ELF-1 (cell line): ENCODE measurements around the gene RECQL5.
"Not testable (repeated sequence)": the region's sequence is repeated elsewhere in the genome, so short reads cannot be mapped to it uniquely, and the experiment has no call there.

Source experiments
- DNase-seq: peaks from one replicate; pipeline ENCODE4 v3.0.0-alpha.2; 2016; ENCODE audit warnings: low read depth, low spot score

Gene RECQL5

DNA sequence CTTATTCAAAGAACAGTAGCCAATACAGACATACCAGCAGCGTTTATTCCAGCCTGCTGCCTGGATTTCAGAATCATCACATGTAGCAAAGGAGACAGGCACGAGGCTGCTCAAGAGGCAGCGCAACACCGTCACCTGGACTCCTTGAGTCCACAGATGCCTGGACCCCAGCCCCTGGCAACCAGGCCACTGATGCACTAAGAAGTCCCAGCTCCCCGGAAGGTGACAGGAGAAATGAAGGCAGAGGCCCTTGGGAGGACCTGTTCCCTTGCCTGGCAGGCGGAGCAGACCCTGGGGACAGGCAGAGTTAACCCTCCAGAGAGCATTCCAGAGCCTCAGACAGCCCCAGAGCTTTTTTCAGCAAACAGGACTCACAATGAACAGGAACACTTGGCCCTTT, 17.3 kb downstream of the RECQL5 start:
- DNase-seq, result no peak

GRCh38 chr17:75647921-75648320, 19.0 kb downstream of the RECQL5 start:
- DNase-seq, result no peak

GRCh38 chr17:75647061-75647460, 19.9 kb downstream of the RECQL5 start:
- no peak for DNase-seq

- DNase-seq, result no peak
These were observed 20.3 kb downstream of the RECQL5 start for GRCh38 chr17:75646638-75646992.

- peak; percentile 82 for DNase-seq
These were observed 20.9 kb downstream of the RECQL5 start for GRCh38 chr17:75645889-75646637.

DNA sequence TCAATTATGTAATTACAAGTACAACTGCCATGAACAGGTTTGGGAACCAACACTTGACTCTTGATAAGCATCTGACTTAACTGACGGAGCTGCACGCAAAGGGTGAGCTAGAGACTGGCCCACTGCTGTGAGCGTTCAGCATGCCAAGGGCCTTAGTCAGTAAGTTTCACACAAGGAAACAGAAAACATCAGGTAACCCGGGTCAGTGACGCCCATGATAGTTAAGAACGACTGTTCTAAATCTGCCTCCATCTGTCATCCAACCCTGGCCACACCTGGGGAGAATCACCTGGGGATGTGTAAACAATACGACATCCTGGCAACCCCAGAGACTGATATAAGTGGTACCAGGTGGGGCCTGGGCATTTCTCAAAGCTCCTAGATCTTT, 21.5 kb downstream of the RECQL5 start:
- peak; percentile 72 for DNase-seq

DNA sequence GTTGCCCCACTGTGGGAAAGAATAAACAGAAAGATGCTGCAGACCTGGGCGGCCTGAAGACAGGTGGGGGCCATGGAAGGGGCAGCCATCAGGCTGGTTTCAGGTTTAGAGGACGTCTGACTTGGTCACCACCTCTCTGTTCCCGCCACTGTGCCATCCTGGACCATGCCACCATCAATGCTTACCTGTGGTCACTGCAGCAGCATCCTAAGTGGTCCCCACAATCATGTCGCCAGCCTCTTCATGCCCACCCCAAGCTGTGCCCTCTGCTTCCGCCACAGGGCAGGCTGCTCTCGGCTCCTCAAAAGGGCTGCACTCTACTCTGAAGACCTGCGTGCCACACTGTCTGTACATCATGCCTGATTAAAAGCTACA, 23.3 kb downstream of the RECQL5 start:
- DNase-seq, result no peak

GRCh38 chr17:75642784-75643642, 23.9 kb downstream of the RECQL5 start:
- DNase-seq, result peak; percentile 88

GRCh38 chr17:75642182-75642783, 24.7 kb downstream of the RECQL5 start:
- no peak for DNase-seq

DNA sequence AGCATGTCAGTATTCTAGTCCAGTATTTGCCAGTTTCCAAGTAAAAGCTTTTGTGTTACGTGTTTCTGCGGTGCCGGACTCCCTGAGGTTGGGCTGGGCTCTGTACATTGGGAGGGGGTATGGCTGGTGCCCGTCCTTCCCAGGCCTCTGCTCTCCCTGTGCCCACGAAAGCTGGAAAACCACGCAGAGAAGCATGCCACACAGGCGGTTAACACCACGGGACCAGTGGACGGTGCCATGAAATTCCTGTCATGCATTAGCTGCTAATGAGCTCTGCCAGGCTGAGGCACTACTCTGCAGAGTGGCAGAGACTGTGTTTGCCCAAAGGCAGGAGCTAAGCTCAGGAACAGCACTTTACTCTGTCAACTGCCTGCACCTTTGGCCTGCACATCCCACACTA, 25.6 kb downstream of the RECQL5 start:
- DNase-seq, result no peak

DNA sequence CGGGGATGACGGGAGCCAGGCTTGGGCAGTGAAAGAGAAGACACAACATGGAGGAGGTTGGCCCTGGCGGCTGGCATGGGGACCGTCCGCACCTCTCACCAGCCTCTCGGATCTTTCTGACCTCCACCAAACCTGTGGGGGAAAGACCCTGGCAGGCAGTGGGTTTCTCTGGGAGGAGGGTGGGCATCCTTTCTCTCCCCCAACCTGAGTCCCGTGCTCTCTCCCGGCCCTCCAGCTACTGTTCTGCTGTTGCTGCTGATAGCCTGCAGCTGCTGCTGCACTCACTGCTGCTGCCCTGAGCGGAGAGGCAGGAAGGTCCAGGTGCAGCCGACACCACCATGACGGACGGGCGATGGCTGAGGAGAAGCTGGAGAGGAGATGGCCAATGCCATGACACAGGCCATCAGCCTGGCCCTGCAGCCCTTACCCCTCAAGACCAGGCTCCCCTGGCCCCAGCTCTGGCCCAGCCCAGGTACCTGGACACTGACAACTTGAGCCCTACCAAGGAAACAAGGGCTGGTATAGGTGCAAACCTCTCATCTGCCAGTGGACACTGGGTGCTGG, 26.3 kb downstream of the RECQL5 start:
- no peak for DNase-seq

DNA sequence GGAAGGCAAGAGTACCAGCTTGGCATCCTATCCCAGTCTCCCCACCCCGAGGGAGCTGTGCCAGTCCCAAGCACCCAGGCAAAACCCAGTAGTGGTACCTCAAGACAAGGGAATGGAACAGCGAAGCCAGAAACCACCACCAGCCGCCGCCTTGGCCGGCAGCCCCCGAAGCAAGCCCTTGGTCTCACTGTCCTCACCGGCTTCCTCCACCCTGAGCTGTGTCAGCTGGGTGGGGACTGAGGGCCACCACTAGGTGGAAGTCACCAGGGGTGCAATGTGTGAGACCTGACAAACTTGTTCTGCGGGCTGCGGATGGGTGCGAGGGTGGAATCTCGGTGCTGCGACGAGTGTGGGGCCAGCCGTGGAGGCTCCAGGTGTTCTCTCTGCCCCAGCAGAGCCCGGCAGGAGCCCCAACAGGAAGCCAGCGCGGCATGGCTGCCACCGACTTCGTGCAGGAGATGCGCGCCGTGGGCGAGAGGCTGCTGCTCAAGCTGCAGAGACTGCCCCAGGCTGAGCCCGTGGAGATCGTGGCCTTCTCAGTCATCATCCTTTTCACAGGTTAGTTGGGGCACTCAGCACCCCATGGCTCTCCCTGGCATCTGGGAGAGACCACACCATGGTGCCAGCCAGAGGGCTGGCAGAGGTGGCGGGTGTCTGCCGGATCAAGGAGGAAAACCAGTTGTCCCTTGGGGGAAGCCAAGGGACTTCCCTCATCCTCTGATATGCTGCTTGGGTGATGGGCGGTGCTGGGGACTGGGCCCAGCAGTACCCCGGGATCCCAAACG, 27.0 kb downstream of the RECQL5 start:
- peak; percentile 27 for DNase-seq

DNA sequence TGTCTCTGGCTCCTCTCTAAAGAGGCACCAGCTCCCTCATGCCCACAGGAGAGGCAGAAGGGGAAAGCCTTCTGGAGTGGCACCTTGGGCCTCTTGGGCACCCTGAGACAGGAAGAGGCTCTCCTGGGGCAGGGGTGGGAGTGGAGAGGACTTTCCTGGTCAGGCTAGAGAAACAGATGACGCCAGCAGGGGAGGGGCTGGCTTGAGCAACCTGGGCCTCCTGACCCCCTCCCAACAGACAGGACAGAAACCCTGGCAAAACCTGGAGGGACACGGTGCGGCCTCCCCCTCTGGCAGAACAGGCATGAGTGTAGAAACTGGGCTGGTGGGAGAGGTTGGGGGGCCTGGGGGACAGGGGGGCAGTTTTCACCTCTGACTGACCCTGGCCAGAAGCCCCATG, 27.6 kb downstream of the RECQL5 start:
- DNase-seq, result no peak

GRCh38 chr17:75638893-75639292, 28.1 kb downstream of the RECQL5 start:
- DNase-seq, result no peak

DNA sequence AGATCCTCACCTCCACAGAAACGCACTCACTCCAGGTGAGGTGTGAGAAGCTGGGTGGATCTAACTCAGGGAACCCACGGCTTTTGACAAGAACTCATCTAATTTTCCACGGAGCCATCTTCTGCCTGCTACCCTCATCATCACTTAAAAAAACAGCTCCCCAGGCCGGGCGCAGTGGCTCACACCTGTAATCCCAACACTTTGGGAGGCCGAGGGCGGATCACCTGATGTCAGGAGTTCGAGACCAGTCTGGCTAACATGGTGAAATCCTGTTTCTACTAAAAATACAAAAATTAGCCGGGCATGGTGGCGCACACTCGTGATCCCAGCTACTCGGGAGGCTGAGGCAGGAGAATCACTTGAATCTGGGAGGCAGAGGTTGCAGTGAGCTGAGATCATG, 28.9 kb downstream of the RECQL5 start:
- DNase-seq, result not testable (repeated sequence)

DNA sequence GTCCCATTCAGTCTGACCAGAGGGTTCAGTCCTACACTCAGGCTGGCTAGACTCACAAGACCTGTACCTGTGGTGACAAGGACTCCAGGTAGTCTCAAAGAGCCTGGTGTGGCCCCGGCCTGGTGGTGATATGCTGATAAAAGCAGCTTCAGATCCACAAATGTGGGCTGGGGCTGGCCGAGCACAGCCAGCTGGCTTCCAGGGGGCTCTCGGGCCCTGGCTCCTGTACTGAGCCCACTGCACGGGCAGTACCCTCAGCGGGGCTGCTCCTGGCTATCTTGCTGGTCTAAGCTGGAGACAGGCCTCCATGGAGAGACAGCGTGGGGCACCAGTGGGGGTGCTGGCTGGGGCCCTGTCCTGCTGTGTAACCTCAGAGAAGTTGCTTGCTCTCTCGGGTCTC, 29.4 kb downstream of the RECQL5 start:
- DNase-seq, result no peak

DNA sequence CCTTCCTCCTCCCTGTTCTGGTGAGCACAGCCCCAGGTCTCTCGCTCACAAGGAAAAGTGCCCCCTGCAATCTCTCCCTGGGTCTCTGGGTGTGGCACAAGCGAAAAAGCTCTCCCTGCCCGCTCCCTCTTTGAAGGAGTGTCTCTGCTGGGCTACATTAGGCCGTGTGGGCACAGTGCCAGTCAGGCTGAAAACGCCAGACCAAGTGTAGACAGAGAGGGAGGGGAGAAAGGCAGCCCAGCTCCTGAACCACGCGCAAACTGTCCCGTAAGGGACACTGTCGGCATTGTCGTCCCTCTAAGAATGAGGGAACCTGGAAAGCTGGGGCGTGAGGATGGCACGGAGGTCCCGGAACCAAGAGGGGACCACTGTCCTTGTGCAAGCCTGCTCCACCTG, 29.8 kb downstream of the RECQL5 start:
- DNase-seq, result no peak

DNA sequence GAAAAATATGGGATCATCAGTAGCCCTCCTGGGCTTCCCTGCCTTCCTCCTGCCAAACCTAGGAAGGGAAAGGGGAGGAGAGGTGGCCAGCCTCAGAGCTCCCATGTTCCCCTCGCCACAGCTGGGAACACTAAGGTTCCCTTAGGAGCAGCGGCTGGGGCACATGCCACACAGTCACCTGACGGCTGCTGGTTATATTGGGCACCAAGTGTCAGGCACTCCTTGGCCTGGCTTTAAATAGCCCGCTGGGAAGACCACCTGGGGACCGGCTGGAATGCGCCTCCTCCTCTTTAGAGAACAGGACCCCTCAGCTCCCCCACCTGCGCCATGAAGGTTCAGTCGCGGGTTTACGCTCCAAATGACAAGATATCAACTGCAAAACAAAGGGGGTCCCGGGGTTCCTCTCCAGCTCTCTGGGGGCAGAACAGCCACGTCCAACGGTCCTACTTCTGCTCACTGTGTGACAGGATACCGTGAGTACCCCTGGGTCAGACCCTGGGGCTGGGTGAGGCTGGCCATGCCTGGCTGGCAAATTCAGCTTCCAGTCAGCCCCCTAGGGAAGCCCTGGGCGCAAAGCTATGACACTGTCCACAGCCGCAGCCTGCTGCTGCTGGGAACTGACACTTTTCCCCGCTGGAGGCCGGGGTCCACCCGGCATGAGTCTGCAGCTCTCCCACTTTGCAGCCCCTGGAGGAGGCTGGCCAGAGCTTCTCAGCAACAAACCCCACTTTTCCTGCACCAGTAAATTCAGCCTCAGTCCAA, 30.4 kb downstream of the RECQL5 start:
- no peak for DNase-seq

GRCh38 chr17:75635610-75636202, 31.2 kb downstream of the RECQL5 start:
- DNase-seq, result no peak
